H1 (cell line): Measurements from ENCODE around the gene SLC45A1.

Experiments used
- BCL11A ChIP-seq, 2 experiments: IDR thresholded peaks; one replicate each; pipeline ENCODE4 v1.6.1; 2011; ENCODE audit warnings: low read depth in 2 of 2, low read length in 2 of 2, mild to moderate bottlenecking in 2 of 2
- CHD1 ChIP-seq: IDR thresholded peaks from 2 replicates; pipeline ENCODE4 v1.6.1; 2012; ENCODE audit warnings: low read depth, low read length, improper control_type of control experiment
- CTCF ChIP-seq, 3 experiments: IDR thresholded peaks; 1 replicate in 2 of 3; 2 replicates in 1 of 3; pipeline versions ENCODE4 v1.5.1 to v1.6.1; 2011; ENCODE audit warnings: low read length in 3 of 3, mild to moderate bottlenecking in 3 of 3, inconsistent platforms in 2 of 3, low read depth in 1 of 3, moderate library complexity in 1 of 3; ENCODE audit not compliant: insufficient read depth in 1 of 3; ENCODE audit errors: control extremely low read depth in 1 of 3
- EP300 ChIP-seq, 2 experiments: IDR thresholded peaks; 1 replicate in 1 of 2; 2 replicates in 1 of 2; pipeline ENCODE4 v1.6.1; 2011 to 2012; ENCODE audit warnings: low read depth in 2 of 2, low read length in 2 of 2, mild to moderate bottlenecking in 2 of 2, borderline replicate concordance in 1 of 2, inconsistent platforms in 1 of 2, moderate library complexity in 1 of 2
- NANOG ChIP-seq: IDR thresholded peaks from 2 replicates; pipeline ENCODE4 v1.6.1; 2011; ENCODE audit warnings: low read length, low read depth, mild to moderate bottlenecking, inconsistent platforms; ENCODE audit not compliant: insufficient read depth, poor library complexity, severe bottlenecking
- POLR2A ChIP-seq, 2 experiments: IDR thresholded peaks; 1 replicate in 1 of 2; 2 replicates in 1 of 2; pipeline ENCODE4 v1.6.1; 2011; ENCODE audit warnings: low read depth in 2 of 2, low read length in 2 of 2, mild to moderate bottlenecking in 2 of 2; ENCODE audit errors: control extremely low read depth in 1 of 2
- RXRA ChIP-seq: IDR thresholded peaks from 2 replicates; pipeline ENCODE4 v1.6.1; 2011; ENCODE audit warnings: low read depth, mild to moderate bottlenecking, low read length, moderate library complexity; ENCODE audit not compliant: insufficient read depth
- SIRT6 ChIP-seq: IDR thresholded peaks from one replicate; pipeline ENCODE4 v1.7.1; 2012; ENCODE audit warnings: low read length, inconsistent platforms

- peak in 1 of 3 experiments; percentile 9; a peak in 2 of 4 replicates for TF ChIP-seq CTCF (IDR thresholded peaks at IDR 0.05; ENCODE audit: control extremely low read depth in 1 of 3, insufficient read depth in 1 of 3, low read depth in 1 of 3, low read length in 3 of 3)
- TF ChIP-seq CHD1: no peak
- no peak for TF ChIP-seq BCL11A (IDR thresholded peaks at IDR 0.05; ENCODE audit: low read depth in 2 of 2, low read length in 2 of 2)
- TF ChIP-seq NANOG: no peak
- TF ChIP-seq POLR2A (IDR thresholded peaks at IDR 0.05; ENCODE audit: control extremely low read depth in 1 of 2, low read depth in 2 of 2, low read length in 2 of 2): no peak
- TF ChIP-seq RXRA: no peak
- TF ChIP-seq EP300 (IDR thresholded peaks at IDR 0.05; ENCODE audit: borderline replicate concordance in 1 of 2, low read depth in 2 of 2, low read length in 2 of 2): no peak
- TF ChIP-seq SIRT6: no peak
Measured at GRCh38 chr1:8317647-8318381, at the start of gene SLC45A1.
